ENCODE measurements around the gene ZSCAN30. TPM values are rescaled to one million over a fixed set of nuclear protein-coding genes. Genes with fewer than 3 reads are reported as not detected.

The ZSCAN30 gene
- total and polyA plus RNA-seq, 7 experiments from 2014 or later, result 5.5 to 23.2 (median 16.1) TPM

DNA sequence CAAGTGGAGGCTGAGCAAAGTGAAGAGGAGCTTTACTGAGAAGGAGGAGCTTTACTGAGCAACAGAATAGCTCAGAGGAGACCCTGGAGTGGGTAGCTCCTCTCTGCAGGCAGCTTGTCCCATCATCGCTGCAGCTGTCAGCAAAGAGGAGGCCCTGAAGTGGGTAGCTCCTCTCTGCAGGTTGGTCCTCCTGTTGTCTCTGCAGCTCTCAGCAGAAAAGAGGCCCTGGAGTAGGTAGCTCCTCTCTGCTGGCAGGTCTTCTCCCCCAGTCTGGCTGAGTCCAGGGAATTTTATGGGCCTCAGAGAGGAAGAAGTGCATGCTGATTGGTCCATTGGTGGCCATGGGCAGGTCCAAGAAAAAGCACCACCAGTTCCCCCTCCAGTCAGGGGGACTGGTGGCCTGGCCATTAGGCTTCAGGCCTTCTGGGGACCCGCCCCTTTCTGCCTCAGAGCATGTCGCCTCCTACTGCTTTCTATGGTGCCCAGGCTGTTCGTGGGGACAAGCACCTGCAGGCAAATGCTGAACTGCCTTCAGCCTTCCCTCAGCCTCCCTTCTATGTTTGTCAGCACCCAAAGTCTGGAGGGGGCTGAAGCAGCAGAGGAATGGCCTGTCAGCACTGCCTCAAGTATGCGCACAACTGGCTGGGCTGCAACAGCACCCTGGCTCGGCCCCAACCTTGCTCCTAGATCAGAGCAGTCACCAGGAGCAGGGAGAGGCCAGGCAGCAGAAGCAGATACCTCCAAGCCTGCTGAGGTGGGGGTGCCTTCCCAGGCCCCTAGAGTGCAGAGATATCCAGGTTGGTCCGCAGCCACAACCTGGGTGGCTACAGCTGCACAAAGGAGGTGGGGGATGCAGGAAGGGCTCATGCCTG is 5.9 kb downstream of the ZSCAN30 start:
- H3K4me1 Mint-ChIP-seq, result peaks cover 5 to 42% (median 23%) of the 10 kb centered on the region in 7 donors
- no peak overlapping the region for H3K27ac ChIP-seq (ENCODE audit: low read depth, low read length)
- ChIA-PET POLR2A (interaction anchor here (2.1 kb wide), 1 partner anchor 16 kb away, joined by 7 read pairs; no protein-coding TSS in a partner anchor), CTCF (interaction anchor here (0.5 kb wide), 1 partner anchor 139 kb away, joined by 3 read pairs; no protein-coding TSS in a partner anchor)
- DNase-seq (no peak), ATAC-seq (no peak)
- H3K27ac Mint-ChIP-seq, result no peak overlapping the region
- no peaks in the 10 kb centered on the region for H3K9me3 ChIP-seq (ENCODE audit: control insufficient read depth in 2 of 3, low read length in 3 of 3)
- no peaks in the 10 kb centered on the region for H3K27me3 ChIP-seq (ENCODE audit: control insufficient read depth in 2 of 2, insufficient read depth in 2 of 2, low read length in 2 of 2)
- peaks cover 0 to 6% of the 10 kb centered on the region in 2 donors for H3K4me1 ChIP-seq (ENCODE audit: control insufficient read depth in 2 of 2, insufficient read depth in 2 of 2, low read length in 2 of 2)
- H3K36me3 ChIP-seq (ENCODE audit: control insufficient read depth in 2 of 3, insufficient read depth in 3 of 3, low read length in 3 of 3), result peaks cover 0 to 20% (median 0%) of the 10 kb centered on the region in 3 experiments
- H3K4me3 ChIP-seq (ENCODE audit: low read length), result no peak overlapping the region
- no peaks in the 10 kb centered on the region for H3K27me3 Mint-ChIP-seq
- intact Hi-C loops (cut with micrococcal nuclease), result no loop called here
- peaks cover 0 to 30% (median 2%) of the 10 kb centered on the region in 11 donors for H3K9me3 Mint-ChIP-seq
- H3K4me3 Mint-ChIP-seq, result no peak overlapping the region
- H3K36me3 Mint-ChIP-seq, result peaks cover 3 to 61% (median 32%) of the 10 kb centered on the region in 5 donors

DNA sequence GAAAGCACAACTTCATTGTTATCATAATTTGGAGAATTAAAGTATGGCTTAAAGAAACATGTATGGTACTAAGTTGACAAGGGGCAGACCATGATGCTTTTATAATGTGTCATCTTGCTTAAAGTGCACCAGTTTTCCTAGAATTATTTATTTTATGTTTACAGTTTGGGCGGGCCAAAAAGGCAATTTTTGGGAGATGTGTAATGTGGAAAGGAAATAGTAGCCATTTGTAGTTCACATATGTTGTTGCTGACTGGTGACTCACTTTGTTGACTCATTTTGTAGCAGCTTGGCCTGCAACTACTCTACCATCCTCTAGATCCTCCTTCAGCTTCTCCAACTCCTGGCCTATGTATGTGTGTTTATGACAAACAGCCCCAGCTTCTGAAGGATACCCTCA is 7.7 kb downstream of the ZSCAN30 start:
- DNase-seq (no peak), ATAC-seq (no peak)
- no peak overlapping the region for H3K27ac Mint-ChIP-seq
- Histone ChIP-seq H3K4me1 (ENCODE audit: control insufficient read depth in 2 of 2, insufficient read depth in 2 of 2, low read length in 2 of 2) (no peaks in the 10 kb centered on the region), H3K4me3 (ENCODE audit: low read length) (no peak overlapping the region), H3K9me3 (ENCODE audit: control insufficient read depth in 2 of 3, low read length in 3 of 3) (no peaks in the 10 kb centered on the region), H3K27me3 (ENCODE audit: control insufficient read depth in 2 of 2, insufficient read depth in 2 of 2, low read length in 2 of 2) (no peaks in the 10 kb centered on the region), H3K36me3 (ENCODE audit: control insufficient read depth in 2 of 3, insufficient read depth in 3 of 3, low read length in 3 of 3) (peaks cover 0 to 20% (median 0%) of the 10 kb centered on the region in 3 experiments), H3K27ac (ENCODE audit: low read depth, low read length) (no peak overlapping the region)
- no peaks in the 10 kb centered on the region for H3K27me3 Mint-ChIP-seq
- peaks cover 0 to 34% (median 7%) of the 10 kb centered on the region in 11 donors for H3K9me3 Mint-ChIP-seq
- peaks cover 9 to 64% (median 39%) of the 10 kb centered on the region in 5 donors for H3K36me3 Mint-ChIP-seq
- POLR2A ChIA-PET, result no interaction called here
- peaks cover 0 to 47% (median 26%) of the 10 kb centered on the region in 7 donors for H3K4me1 Mint-ChIP-seq
- H3K4me3 Mint-ChIP-seq, result no peak overlapping the region
- intact Hi-C loops (cut with micrococcal nuclease), result no loop called here
- CTCF ChIA-PET, result interaction anchor here (0.6 kb wide), 1 partner anchor 145 kb away, joined by 3 read pairs; no protein-coding TSS in a partner anchor

DNA sequence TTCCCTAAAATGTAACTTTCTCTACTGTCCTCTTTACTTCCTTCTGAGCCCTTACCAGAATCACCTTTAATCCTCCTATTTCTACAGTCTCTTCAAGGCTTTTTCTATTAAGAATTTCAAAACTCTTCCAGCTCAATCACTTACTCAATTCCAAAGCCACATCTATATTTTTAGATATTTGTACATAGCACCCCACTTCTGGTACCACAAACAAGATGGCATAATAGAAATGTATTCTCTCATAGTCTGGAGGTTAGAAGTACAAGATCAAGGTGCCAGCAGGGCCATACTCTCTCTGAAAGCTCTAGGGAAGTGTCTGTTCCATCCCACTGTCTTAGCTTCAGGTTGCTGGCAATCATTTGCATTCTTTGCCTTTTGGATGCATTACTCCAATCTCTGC is 11.1 kb downstream of the ZSCAN30 start:
- Mint-ChIP-seq H3K27me3 (no peaks in the 10 kb centered on the region), H3K27ac (no peak overlapping the region), H3K9me3 (peaks cover 0 to 30% (median 8%) of the 10 kb centered on the region in 11 donors), H3K4me1 (peaks cover 3 to 32% (median 17%) of the 10 kb centered on the region in 7 donors), H3K4me3 (peak overlapping the region in 1 of 10 donors; percentile 22), H3K36me3 (peaks cover 9 to 54% (median 31%) of the 10 kb centered on the region in 5 donors)
- Histone ChIP-seq H3K36me3 (ENCODE audit: control insufficient read depth in 2 of 3, insufficient read depth in 3 of 3, low read length in 3 of 3) (peaks cover 0 to 13% (median 0%) of the 10 kb centered on the region in 3 experiments), H3K9me3 (ENCODE audit: control insufficient read depth in 2 of 3, low read length in 3 of 3) (no peaks in the 10 kb centered on the region), H3K4me3 (ENCODE audit: low read length) (no peak overlapping the region), H3K4me1 (ENCODE audit: control insufficient read depth in 2 of 2, insufficient read depth in 2 of 2, low read length in 2 of 2) (no peaks in the 10 kb centered on the region), H3K27ac (ENCODE audit: low read depth, low read length) (no peak overlapping the region), H3K27me3 (ENCODE audit: control insufficient read depth in 2 of 2, insufficient read depth in 2 of 2, low read length in 2 of 2) (no peaks in the 10 kb centered on the region)
- intact Hi-C loops (cut with micrococcal nuclease), result no loop called here
- DNase-seq, result no peak
- ChIA-PET CTCF (interaction anchor here (0.6 kb wide), 1 partner anchor 134 kb away, joined by 3 read pairs; no protein-coding TSS in a partner anchor), POLR2A (interaction anchor here (0.6 to 1.0 kb wide), 2 partner anchors 10 to 11 kb away, joined by 3 to 4 read pairs; partner anchors contain the start of gene ZSCAN30)
- no peak for ATAC-seq

DNA sequence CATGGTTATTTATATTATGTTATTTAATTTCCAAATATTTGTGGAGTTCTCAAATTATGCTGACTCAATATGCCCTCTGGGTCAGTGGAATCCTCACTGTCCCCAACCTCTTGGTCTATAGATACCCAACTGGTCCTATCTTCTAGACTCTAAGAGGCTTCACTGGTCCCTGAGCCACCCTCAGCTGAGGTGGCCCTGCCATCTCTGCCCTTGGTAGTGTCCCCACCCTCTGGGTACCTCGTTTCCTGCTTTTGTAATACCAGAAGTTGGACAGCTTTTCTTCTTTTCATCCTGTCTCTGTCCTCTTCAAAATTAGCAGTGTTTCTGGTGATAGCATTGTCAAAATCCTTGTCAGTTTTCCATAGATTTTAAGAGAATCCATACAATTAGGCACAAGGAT is 11.9 kb downstream of the ZSCAN30 start:
- no peak for ATAC-seq
- peaks cover 0 to 31% (median 8%) of the 10 kb centered on the region in 11 donors for H3K9me3 Mint-ChIP-seq
- peaks cover 3 to 32% (median 17%) of the 10 kb centered on the region in 7 donors for H3K4me1 Mint-ChIP-seq
- no peaks in the 10 kb centered on the region for H3K27me3 Mint-ChIP-seq
- H3K4me1 ChIP-seq (ENCODE audit: control insufficient read depth in 2 of 2, insufficient read depth in 2 of 2, low read length in 2 of 2), result no peaks in the 10 kb centered on the region
- POLR2A ChIA-PET, result no interaction called here
- H3K27me3 ChIP-seq (ENCODE audit: control insufficient read depth in 2 of 2, insufficient read depth in 2 of 2, low read length in 2 of 2), result no peaks in the 10 kb centered on the region
- no peak for DNase-seq
- H3K27ac ChIP-seq (ENCODE audit: low read depth, low read length), result no peak overlapping the region
- CTCF ChIA-PET, result no interaction called here
- peaks cover 0 to 4% (median 0%) of the 10 kb centered on the region in 3 experiments for H3K36me3 ChIP-seq (ENCODE audit: control insufficient read depth in 2 of 3, insufficient read depth in 3 of 3, low read length in 3 of 3)
- no peak overlapping the region for H3K4me3 ChIP-seq (ENCODE audit: low read length)
- no peaks in the 10 kb centered on the region for H3K9me3 ChIP-seq (ENCODE audit: control insufficient read depth in 2 of 3, low read length in 3 of 3)
- no peak overlapping the region for H3K4me3 Mint-ChIP-seq
- peaks cover 9 to 50% (median 31%) of the 10 kb centered on the region in 5 donors for H3K36me3 Mint-ChIP-seq
- H3K27ac Mint-ChIP-seq, result no peak overlapping the region
- intact Hi-C loops (cut with micrococcal nuclease), result no loop called here

DNA sequence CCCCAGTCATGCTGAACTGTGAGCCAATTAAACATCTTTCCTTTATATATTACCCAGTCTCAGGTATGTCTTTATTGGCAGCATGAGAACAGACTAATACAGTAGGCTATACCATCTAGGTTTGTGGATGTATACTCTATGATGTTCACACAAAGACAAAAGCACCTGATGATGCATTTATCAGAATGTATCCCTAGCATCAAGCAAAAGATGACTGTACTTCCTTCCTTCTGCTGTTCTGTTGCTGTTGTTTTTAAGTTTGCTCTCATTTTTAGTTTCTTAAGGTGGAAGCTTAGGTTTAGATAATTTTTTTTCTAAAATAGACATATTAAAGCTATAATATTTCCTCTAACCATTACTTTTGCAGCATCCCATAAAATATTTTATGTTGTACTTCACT is 12.4 kb downstream of the ZSCAN30 start:
- Mint-ChIP-seq H3K27ac (peak overlapping the region in 1 of 9 donors; percentile 28), H3K4me1 (peaks cover 3 to 29% (median 17%) of the 10 kb centered on the region in 7 donors), H3K27me3 (no peaks in the 10 kb centered on the region), H3K36me3 (peaks cover 9 to 49% (median 27%) of the 10 kb centered on the region in 5 donors), H3K9me3 (peaks cover 0 to 33% (median 8%) of the 10 kb centered on the region in 11 donors), H3K4me3 (no peak overlapping the region)
- POLR2A ChIA-PET, result no interaction called here
- CTCF ChIA-PET, result no interaction called here
- Histone ChIP-seq H3K9me3 (ENCODE audit: control insufficient read depth in 2 of 3, low read length in 3 of 3) (no peaks in the 10 kb centered on the region), H3K36me3 (ENCODE audit: control insufficient read depth in 2 of 3, insufficient read depth in 3 of 3, low read length in 3 of 3) (peaks cover 0 to 3% (median 0%) of the 10 kb centered on the region in 3 experiments), H3K27ac (ENCODE audit: low read depth, low read length) (no peak overlapping the region), H3K27me3 (ENCODE audit: control insufficient read depth in 2 of 2, insufficient read depth in 2 of 2, low read length in 2 of 2) (no peaks in the 10 kb centered on the region), H3K4me3 (ENCODE audit: low read length) (no peak overlapping the region), H3K4me1 (ENCODE audit: control insufficient read depth in 2 of 2, insufficient read depth in 2 of 2, low read length in 2 of 2) (no peaks in the 10 kb centered on the region)
- intact Hi-C loops (cut with micrococcal nuclease), result no loop called here
- DNase-seq, result peak in 1 of 9 donors; percentile 5
- ATAC-seq, result no peak

- H3K36me3 ChIP-seq (ENCODE audit: control insufficient read depth in 2 of 3, insufficient read depth in 3 of 3, low read length in 3 of 3), result no peaks in the 10 kb centered on the region
- DNase-seq, result no peak
- H3K27ac Mint-ChIP-seq, result no peak overlapping the region
- H3K4me3 ChIP-seq (ENCODE audit: low read length), result no peak overlapping the region
- no peak for ATAC-seq
- H3K4me1 Mint-ChIP-seq, result peaks cover 2 to 23% (median 17%) of the 10 kb centered on the region in 7 donors
- H3K36me3 Mint-ChIP-seq, result peaks cover 9 to 38% (median 16%) of the 10 kb centered on the region in 5 donors
- H3K27me3 Mint-ChIP-seq, result no peaks in the 10 kb centered on the region
- H3K4me3 Mint-ChIP-seq, result no peak overlapping the region
- H3K9me3 ChIP-seq (ENCODE audit: control insufficient read depth in 2 of 3, low read length in 3 of 3), result no peaks in the 10 kb centered on the region
- no peak overlapping the region for H3K27ac ChIP-seq (ENCODE audit: low read depth, low read length)
- ChIA-PET POLR2A (no interaction called here), CTCF (no interaction called here)
- H3K4me1 ChIP-seq (ENCODE audit: control insufficient read depth in 2 of 2, insufficient read depth in 2 of 2, low read length in 2 of 2), result no peaks in the 10 kb centered on the region
- H3K27me3 ChIP-seq (ENCODE audit: control insufficient read depth in 2 of 2, insufficient read depth in 2 of 2, low read length in 2 of 2), result no peaks in the 10 kb centered on the region
- peaks cover 0 to 29% (median 8%) of the 10 kb centered on the region in 11 donors for H3K9me3 Mint-ChIP-seq
- intact Hi-C loops (cut with micrococcal nuclease), result no loop called here
These were observed 13.8 kb downstream of the ZSCAN30 start for GRCh38 chr18:35276267-35276666.
